ENCODE data around the gene NSFL1C. TPM values are rescaled to one million over a fixed set of nuclear protein-coding genes. Genes with fewer than 3 reads are reported as not detected.

The NSFL1C gene
- total and polyA plus RNA-seq, 2 experiments from 2014 or later, result 48.9 to 92.2 TPM

- Histone ChIP-seq H3K36me3 (ENCODE audit: insufficient read depth) (no peaks in the 10 kb centered on the region), H2AFZ (no peak overlapping the region), H3K79me2 (replicated peaks; ENCODE audit: insufficient read depth) (no peaks in the 10 kb centered on the region), H3K27me3 (ENCODE audit: insufficient read depth) (no peaks in the 10 kb centered on the region), H3K4me1 (ENCODE audit: insufficient read depth) (no peaks in the 10 kb centered on the region), H3K27ac (ENCODE audit: low read depth) (no peak overlapping the region), H3F3A (replicated peaks; ENCODE audit: low read depth) (no peaks in the 10 kb centered on the region), H3K4me2 (no peak overlapping the region), H3K9me2 (ENCODE audit: insufficient read depth) (no peaks in the 10 kb centered on the region), H4K20me1 (replicated peaks; ENCODE audit: insufficient read depth) (no peaks in the 10 kb centered on the region), H3K4me3 (no peak overlapping the region)
- peaks cover 3% of the 10 kb centered on the region for H3K27me3 Mint-ChIP-seq (ENCODE audit: insufficient read depth, low read depth, poor library complexity)
- ATAC-seq, result no peak
- TF ChIP-seq REST (IDR thresholded peaks at IDR 0.05; ENCODE audit: unreplicated experiment) (no peak), EZH2 (IDR thresholded peaks at IDR 0.05; ENCODE audit: low read depth, unreplicated experiment) (no peak), STAT1 (IDR thresholded peaks at IDR 0.05; ENCODE audit: unreplicated experiment) (no peak), POLR2AphosphoS5 (IDR thresholded peaks at IDR 0.05; ENCODE audit: low read depth) (no peak), EZH2phosphoT487 (IDR thresholded peaks at IDR 0.05; ENCODE audit: unreplicated experiment) (no peak), NANOG (IDR thresholded peaks at IDR 0.05; ENCODE audit: borderline replicate concordance) (no peak), ETS1 (IDR thresholded peaks at IDR 0.05) (no peak), ZNF331 (CRISPR knock-in tag; IDR thresholded peaks at IDR 0.05; ENCODE audit: low read depth) (no peak), CTCF (conservative IDR thresholded peaks at IDR 0.05; ENCODE audit: low read depth in 2 of 2) (no peak), CREB1 (CRISPR knock-in tag; IDR thresholded peaks at IDR 0.05; ENCODE audit: low read depth) (no peak), ZNF462 (CRISPR knock-in tag; IDR thresholded peaks at IDR 0.05) (no peak), ZNF114 (CRISPR knock-in tag; IDR thresholded peaks at IDR 0.05) (no peak), JUNB (IDR thresholded peaks at IDR 0.05; ENCODE audit: unreplicated experiment) (no peak)
- H3K27ac Mint-ChIP-seq, result no peak overlapping the region
- no peak for DNase-seq (ENCODE audit: low spot score)
- peaks cover 20% of the 10 kb centered on the region for H3K9me3 Mint-ChIP-seq
- peaks cover 6% of the 10 kb centered on the region; the same call in 2 of the 3 replicates for H3K36me3 Mint-ChIP-seq (ENCODE audit: low read depth)
- peaks cover 14% of the 10 kb centered on the region for H3K4me1 Mint-ChIP-seq
- no peak overlapping the region for H3K4me3 Mint-ChIP-seq
These were observed 46.6 kb downstream of the NSFL1C start for GRCh38 chr20:1420066-1420465.
